ENCODE measurements around the gene PRM2. TPM values are rescaled to one million over a fixed set of nuclear protein-coding genes. Genes with fewer than 3 reads are reported as not detected.
A peak's percentile ranks its signal among the peaks of the same experiment; 100 is the strongest.

The PRM2 gene
- total RNA-seq, 1 experiment from 2014 or later, result not detected

- peaks cover 61% of the 10 kb centered on the region for H3K4me1 ChIP-seq (ENCODE audit: low read length)
These were observed 21.2 kb downstream of the PRM2 start for GRCh38 chr16:11254913-11255736.

GRCh38 chr16:11253995-11254912 lies 22.0 kb downstream of the PRM2 start:
- Histone ChIP-seq H4K20me1 (ENCODE audit: insufficient read depth, low read depth, low read length) (peaks cover 8% of the 10 kb centered on the region; the same call in 1 of the 2 replicates), H3K79me2 (ENCODE audit: low read length) (no peaks in the 10 kb centered on the region), H3K4me2 (ENCODE audit: low read depth, low read length, poor library complexity, severe bottlenecking) (peak overlapping the region; percentile 79), H3K9me3 (ENCODE audit: low read length) (no peaks in the 10 kb centered on the region), H3K4me1 (ENCODE audit: low read length) (peaks cover 64% of the 10 kb centered on the region), H3K4me3 (ENCODE audit: low read length) (peak overlapping the region; percentile 77), H3K27ac (ENCODE audit: low read length) (peak overlapping the region; percentile 67), H3K36me3 (ENCODE audit: insufficient read depth, low read length) (no peaks in the 10 kb centered on the region), H3K9ac (ENCODE audit: low read length) (peak overlapping the region; percentile 84), H3K27me3 (ENCODE audit: low read length) (no peaks in the 10 kb centered on the region), H3K9me2 (replicated peaks; ENCODE audit: insufficient read depth, low read length) (no peaks in the 10 kb centered on the region), H2AFZ (ENCODE audit: low read length) (peak overlapping the region; percentile 88)
- peak; percentile 83 for DNase-seq

More at GRCh38 chr16:11254913-11255736, 21.2 kb downstream of the PRM2 start:
- peak overlapping the region; percentile 77 for H3K4me3 ChIP-seq (ENCODE audit: low read length)
- peak overlapping the region; percentile 84 for H3K9ac ChIP-seq (ENCODE audit: low read length)
- H3K79me2 ChIP-seq (ENCODE audit: low read length), result no peaks in the 10 kb centered on the region
- H3K27me3 ChIP-seq (ENCODE audit: low read length), result no peaks in the 10 kb centered on the region
- no peaks in the 10 kb centered on the region for H3K36me3 ChIP-seq (ENCODE audit: insufficient read depth, low read length)
- H3K9me3 ChIP-seq (ENCODE audit: low read length), result no peaks in the 10 kb centered on the region
- DNase-seq, result peak; percentile 84
- H4K20me1 ChIP-seq (ENCODE audit: insufficient read depth, low read depth, low read length), result peaks cover 8% of the 10 kb centered on the region; the same call in 1 of the 2 replicates
- peak overlapping the region; percentile 67; the same call in 1 of the 2 replicates for H3K27ac ChIP-seq (ENCODE audit: low read length)
- H2AFZ ChIP-seq (ENCODE audit: low read length), result peak overlapping the region; percentile 88
- H3K4me2 ChIP-seq (ENCODE audit: low read depth, low read length, poor library complexity, severe bottlenecking), result peak overlapping the region; percentile 79
- no peaks in the 10 kb centered on the region for H3K9me2 ChIP-seq (replicated peaks; ENCODE audit: insufficient read depth, low read length)

GRCh38 chr16:11253009-11253994 lies 23.0 kb downstream of the PRM2 start:
- Histone ChIP-seq H4K20me1 (ENCODE audit: insufficient read depth, low read depth, low read length) (peaks cover 8% of the 10 kb centered on the region; the same call in 1 of the 2 replicates), H3K27ac (ENCODE audit: low read length) (no peak overlapping the region), H3K9ac (ENCODE audit: low read length) (peak overlapping the region; percentile 20; the same call in 1 of the 2 replicates), H3K4me3 (ENCODE audit: low read length) (no peak overlapping the region; the same call in 1 of the 2 replicates), H3K4me1 (ENCODE audit: low read length) (peaks cover 67% of the 10 kb centered on the region), H3K9me2 (replicated peaks; ENCODE audit: insufficient read depth, low read length) (no peaks in the 10 kb centered on the region), H3K79me2 (ENCODE audit: low read length) (no peaks in the 10 kb centered on the region), H3K27me3 (ENCODE audit: low read length) (no peaks in the 10 kb centered on the region), H2AFZ (ENCODE audit: low read length) (no peak overlapping the region), H3K4me2 (ENCODE audit: low read depth, low read length, poor library complexity, severe bottlenecking) (peak overlapping the region; percentile 79), H3K36me3 (ENCODE audit: insufficient read depth, low read length) (no peaks in the 10 kb centered on the region), H3K9me3 (ENCODE audit: low read length) (no peaks in the 10 kb centered on the region)
- peak; percentile 54 for DNase-seq

GRCh38 chr16:11252482-11252931 lies 23.8 kb downstream of the PRM2 start:
- peak overlapping the region; percentile 1 for H3K4me2 ChIP-seq (ENCODE audit: low read depth, low read length, poor library complexity, severe bottlenecking)
- H3K4me3 ChIP-seq (ENCODE audit: low read length), result no peak overlapping the region
- no peak overlapping the region for H3K27ac ChIP-seq (ENCODE audit: low read length)

GRCh38 chr16:11251525-11252481 lies 24.5 kb downstream of the PRM2 start:
- no peak overlapping the region for H2AFZ ChIP-seq (ENCODE audit: low read length)
- H3K27ac ChIP-seq (ENCODE audit: low read length), result no peak overlapping the region
- H4K20me1 ChIP-seq (ENCODE audit: insufficient read depth, low read depth, low read length), result peaks cover 8% of the 10 kb centered on the region; the same call in 1 of the 2 replicates
- peak overlapping the region; percentile 1 for H3K4me2 ChIP-seq (ENCODE audit: low read depth, low read length, poor library complexity, severe bottlenecking)
- no peak overlapping the region for H3K4me3 ChIP-seq (ENCODE audit: low read length)
- H3K36me3 ChIP-seq (ENCODE audit: insufficient read depth, low read length), result no peaks in the 10 kb centered on the region
- no peaks in the 10 kb centered on the region for H3K79me2 ChIP-seq (ENCODE audit: low read length)
- H3K4me1 ChIP-seq (ENCODE audit: low read length), result peaks cover 69% of the 10 kb centered on the region
- peak; percentile 60 for DNase-seq
- H3K9ac ChIP-seq (ENCODE audit: low read length), result no peak overlapping the region
- H3K9me2 ChIP-seq (replicated peaks; ENCODE audit: insufficient read depth, low read length), result no peaks in the 10 kb centered on the region
- no peaks in the 10 kb centered on the region for H3K9me3 ChIP-seq (ENCODE audit: low read length)
- H3K27me3 ChIP-seq (ENCODE audit: low read length), result no peaks in the 10 kb centered on the region

More at GRCh38 chr16:11252482-11252931, 23.8 kb downstream of the PRM2 start:
- Histone ChIP-seq H3K27me3 (ENCODE audit: low read length) (no peaks in the 10 kb centered on the region), H3K79me2 (ENCODE audit: low read length) (no peaks in the 10 kb centered on the region), H3K36me3 (ENCODE audit: insufficient read depth, low read length) (no peaks in the 10 kb centered on the region), H3K9me3 (ENCODE audit: low read length) (no peaks in the 10 kb centered on the region), H4K20me1 (ENCODE audit: insufficient read depth, low read depth, low read length) (peaks cover 8% of the 10 kb centered on the region; the same call in 1 of the 2 replicates), H3K4me1 (ENCODE audit: low read length) (peaks cover 75% of the 10 kb centered on the region), H2AFZ (ENCODE audit: low read length) (no peak overlapping the region), H3K9me2 (replicated peaks; ENCODE audit: insufficient read depth, low read length) (no peaks in the 10 kb centered on the region), H3K9ac (ENCODE audit: low read length) (no peak overlapping the region)
- DNase-seq, result no peak

- H3K9ac ChIP-seq (ENCODE audit: low read length), result no peak overlapping the region
- no peak for DNase-seq
- H2AFZ ChIP-seq (ENCODE audit: low read length), result no peak overlapping the region
- no peaks in the 10 kb centered on the region for H3K27me3 ChIP-seq (ENCODE audit: low read length)
- H3K27ac ChIP-seq (ENCODE audit: low read length), result no peak overlapping the region
- H3K9me3 ChIP-seq (ENCODE audit: low read length), result no peaks in the 10 kb centered on the region
- H3K4me2 ChIP-seq (ENCODE audit: low read depth, low read length, poor library complexity, severe bottlenecking), result no peak overlapping the region
- H3K79me2 ChIP-seq (ENCODE audit: low read length), result no peaks in the 10 kb centered on the region
- H3K9me2 ChIP-seq (replicated peaks; ENCODE audit: insufficient read depth, low read length), result no peaks in the 10 kb centered on the region
- peaks cover 64% of the 10 kb centered on the region for H3K4me1 ChIP-seq (ENCODE audit: low read length)
- peaks cover 8% of the 10 kb centered on the region; the same call in 1 of the 2 replicates for H4K20me1 ChIP-seq (ENCODE audit: insufficient read depth, low read depth, low read length)
- H3K36me3 ChIP-seq (ENCODE audit: insufficient read depth, low read length), result no peaks in the 10 kb centered on the region
- H3K4me3 ChIP-seq (ENCODE audit: low read length), result no peak overlapping the region
These were observed 25.3 kb downstream of the PRM2 start for GRCh38 chr16:11250786-11251524.
